Rectal smooth muscle tissue (tissue), 1 donor: ENCODE measurements around the gene TAB2.

Source experiments
- H3K27ac ChIP-seq: one replicate; pipeline ENCODE4 v1.7.0; 2013; ENCODE audit warnings: low read depth, low read length, inconsistent platforms
- H3K27me3 ChIP-seq: one replicate; pipeline ENCODE4 v1.7.0; 2013; ENCODE audit warnings: low read length; ENCODE audit not compliant: control insufficient read depth, insufficient read depth
- H3K36me3 ChIP-seq: one replicate; pipeline ENCODE4 v1.7.0; 2013; ENCODE audit warnings: low read length; ENCODE audit not compliant: control insufficient read depth, insufficient read depth
- H3K4me1 ChIP-seq: one replicate; pipeline ENCODE4 v1.7.0; 2013; ENCODE audit warnings: low read length; ENCODE audit not compliant: control insufficient read depth, insufficient read depth
- H3K4me3 ChIP-seq: one replicate; pipeline ENCODE4 v1.7.0; 2013; ENCODE audit warnings: low read length
- H3K9ac ChIP-seq: one replicate; pipeline ENCODE4 v1.7.0; 2013; ENCODE audit warnings: low read length

The TAB2 gene

GRCh38 chr6:149389509-149390297 is 72.2 kb downstream of the TAB2 start:
- peaks cover 7% of the 10 kb centered on the region for H3K4me1 ChIP-seq

GRCh38 chr6:149392093-149392492 is 74.6 kb downstream of the TAB2 start:
- H3K27ac ChIP-seq = no peak overlapping the region
- H3K27me3 ChIP-seq = no peaks in the 10 kb centered on the region
- peaks cover 7% of the 10 kb centered on the region for H3K4me1 ChIP-seq
- H3K36me3 ChIP-seq = no peaks in the 10 kb centered on the region
- H3K4me3 ChIP-seq = no peak overlapping the region
- no peak overlapping the region for H3K9ac ChIP-seq

More at GRCh38 chr6:149389509-149390297, 72.2 kb downstream of the TAB2 start:
- Histone ChIP-seq H3K27ac (no peak overlapping the region), H3K9ac (no peak overlapping the region), H3K27me3 (no peaks in the 10 kb centered on the region), H3K4me3 (no peak overlapping the region), H3K36me3 (no peaks in the 10 kb centered on the region)

GRCh38 chr6:149392535-149392934 is 75.0 kb downstream of the TAB2 start:
- Histone ChIP-seq H3K36me3 (no peaks in the 10 kb centered on the region), H3K9ac (no peak overlapping the region), H3K4me1 (peaks cover 7% of the 10 kb centered on the region), H3K27me3 (no peaks in the 10 kb centered on the region), H3K4me3 (no peak overlapping the region), H3K27ac (no peak overlapping the region)

- no peaks in the 10 kb centered on the region for H3K36me3 ChIP-seq
- H3K4me3 ChIP-seq = no peak overlapping the region
- H3K4me1 ChIP-seq = peaks cover 7% of the 10 kb centered on the region
- no peak overlapping the region for H3K27ac ChIP-seq
- no peaks in the 10 kb centered on the region for H3K27me3 ChIP-seq
- H3K9ac ChIP-seq = no peak overlapping the region
Observed at GRCh38 chr6:149393002-149393679, 75.6 kb downstream of the TAB2 start.

- H3K4me1 ChIP-seq = peaks cover 2% of the 10 kb centered on the region
- H3K4me3 ChIP-seq = no peak overlapping the region
- H3K9ac ChIP-seq = no peak overlapping the region
- H3K27me3 ChIP-seq = no peaks in the 10 kb centered on the region
- H3K27ac ChIP-seq = no peak overlapping the region
- H3K36me3 ChIP-seq = peaks cover 3% of the 10 kb centered on the region
Observed at GRCh38 chr6:149395185-149395584, 77.7 kb downstream of the TAB2 start.

- H3K4me1 ChIP-seq = peaks cover 2% of the 10 kb centered on the region
- peaks cover 3% of the 10 kb centered on the region for H3K36me3 ChIP-seq
- no peak overlapping the region for H3K9ac ChIP-seq
- H3K4me3 ChIP-seq = no peak overlapping the region
- H3K27me3 ChIP-seq = no peaks in the 10 kb centered on the region
- H3K27ac ChIP-seq = no peak overlapping the region
Observed at GRCh38 chr6:149397384-149397783, 79.9 kb downstream of the TAB2 start.

GRCh38 chr6:149400050-149400449 is 82.5 kb downstream of the TAB2 start, which contains the start of gene SUMO4:
Gene SUMO4 (plus strand): TSS chr6:149400262. CDS start chr6:149400392, 130 bp downstream.
- no peak within 1 kb of the TSS for H3K27ac ChIP-seq
- H3K36me3 ChIP-seq = peaks cover 3% of the 10 kb centered on the region
- H3K27me3 ChIP-seq = no peaks in the 10 kb centered on the region
- no peak within 1 kb of the TSS for H3K9ac ChIP-seq
- H3K4me3 ChIP-seq = no peak within 1 kb of the TSS
- H3K4me1 ChIP-seq = no peaks in the 10 kb centered on the region

- H3K9ac ChIP-seq = no peak overlapping the region
- no peak overlapping the region for H3K27ac ChIP-seq
- H3K36me3 ChIP-seq = peaks cover 3% of the 10 kb centered on the region
Observed at GRCh38 chr6:149403534-149403933, 86.0 kb downstream of the TAB2 start.

GRCh38 chr6:149405823-149406765 is 88.6 kb downstream of the TAB2 start:
- Histone ChIP-seq H3K27ac (no peak overlapping the region), H3K9ac (no peak overlapping the region), H3K36me3 (peaks cover 3% of the 10 kb centered on the region), H3K27me3 (no peaks in the 10 kb centered on the region), H3K4me1 (no peaks in the 10 kb centered on the region), H3K4me3 (no peak overlapping the region)

More at GRCh38 chr6:149403534-149403933, 86.0 kb downstream of the TAB2 start:
- no peak overlapping the region for H3K4me3 ChIP-seq
- no peaks in the 10 kb centered on the region for H3K27me3 ChIP-seq
- H3K4me1 ChIP-seq = no peaks in the 10 kb centered on the region

GRCh38 chr6:149409617-149410016 is 92.1 kb downstream of the TAB2 start:
- Histone ChIP-seq H3K4me1 (no peaks in the 10 kb centered on the region), H3K36me3 (peaks cover 3% of the 10 kb centered on the region), H3K27me3 (no peaks in the 10 kb centered on the region), H3K27ac (no peak overlapping the region), H3K9ac (no peak overlapping the region), H3K4me3 (no peak overlapping the region)

- Histone ChIP-seq H3K36me3 (peaks cover 3% of the 10 kb centered on the region), H3K27ac (no peak overlapping the region), H3K27me3 (no peaks in the 10 kb centered on the region)
Observed at GRCh38 chr6:149410557-149410956, 93.0 kb downstream of the TAB2 start.

GRCh38 chr6:149414009-149414408 is 96.5 kb downstream of the TAB2 start:
- no peaks in the 10 kb centered on the region for H3K4me1 ChIP-seq
- H3K4me3 ChIP-seq = no peak overlapping the region
- H3K27me3 ChIP-seq = no peaks in the 10 kb centered on the region
- H3K36me3 ChIP-seq = peaks cover 3% of the 10 kb centered on the region
- no peak overlapping the region for H3K27ac ChIP-seq
- no peak overlapping the region for H3K9ac ChIP-seq

More at GRCh38 chr6:149410557-149410956, 93.0 kb downstream of the TAB2 start:
- no peak overlapping the region for H3K9ac ChIP-seq
- no peaks in the 10 kb centered on the region for H3K4me1 ChIP-seq
- H3K4me3 ChIP-seq = no peak overlapping the region
